Dermis lymphatic vessel endothelial cell (primary cell): ENCODE data around the gene GNAS-AS1. TPM values are rescaled to one million over a fixed set of nuclear protein-coding genes. Genes with fewer than 3 reads are reported as not detected.

Experiments
- total RNA-seq: library from RNA; depleted of rRNA; stranded (reverse); fragments of >200 nt; gene quantifications from 2 replicates; pipeline ENCODE4 v1.2.1, GENCODE V29; 2014

Gene GNAS-AS1
- total RNA-seq, result 0.11 TPM in 1 of 2 replicates, not detected in the other

GRCh38 chr20:58850693-58851174 lies at the start of gene GNAS-AS1:
GNAS-AS1 (minus strand) TSS chr20:58850902.

GRCh38 chr20:58852543-58853271 lies 2.0 kb upstream of the GNAS-AS1 start, which contains the start of gene GNAS:
GNAS (plus strand) TSS chr20:58852716.

Other genes starting within 250 kb of the GNAS-AS1 start
- gene STX16, start 199.6 kb downstream of the GNAS-AS1 start, total RNA-seq, result 25.5 and 34.2 TPM in 2 replicates
- gene NPEPL1, start 158.1 kb downstream of the GNAS-AS1 start, total RNA-seq, result 21.4 and 25.5 TPM in 2 replicates
- gene GNAS, start 1.8 kb upstream of the GNAS-AS1 start, total RNA-seq, result 312 TPM in 2 replicates
- gene NELFCD, start 130.4 kb upstream of the GNAS-AS1 start, total RNA-seq, result 49.1 and 60.6 TPM in 2 replicates
- 180 and 324 TPM in 2 replicates for gene CTSZ, start 156.4 kb upstream of the GNAS-AS1 start, total RNA-seq
- gene TUBB1, start 168.5 kb upstream of the GNAS-AS1 start, total RNA-seq, result not detected in 2 replicates
- 65.2 and 77.9 TPM in 2 replicates for gene ATP5F1E, start 181.4 kb upstream of the GNAS-AS1 start, total RNA-seq
- 94.8 and 99.9 TPM in 2 replicates for gene PRELID3B, start 191.9 kb upstream of the GNAS-AS1 start, total RNA-seq